Astrocyte of the cerebellum (primary cell): ENCODE results near the gene GCN1.

ENCODE experiments used
- DNase-seq: peaks from one replicate; pipeline ENCODE4 v3.0.0-alpha.2; 2011; ENCODE audit warnings: low read depth
- H3K4me3 ChIP-seq: 2 replicates; pipeline ENCODE4 v1.5.1; 2011; ENCODE audit warnings: mild to moderate bottlenecking, low read depth, low read length, moderate library complexity
- in situ Hi-C: cut with HindIII; loops from 2 replicates; pipeline ENCODE4 v1.10.0; 2017; ENCODE audit warnings: low sequenced_read_pairs
- TF ChIP-seq, protein P1 (sequence below): IDR thresholded peaks from 2 replicates; pipeline ENCODE4 v1.5.1; 2012; ENCODE audit warnings: low read length, low read depth, moderate library complexity, mild to moderate bottlenecking; ENCODE audit errors: missing control alignments

The GCN1 gene

DNA sequence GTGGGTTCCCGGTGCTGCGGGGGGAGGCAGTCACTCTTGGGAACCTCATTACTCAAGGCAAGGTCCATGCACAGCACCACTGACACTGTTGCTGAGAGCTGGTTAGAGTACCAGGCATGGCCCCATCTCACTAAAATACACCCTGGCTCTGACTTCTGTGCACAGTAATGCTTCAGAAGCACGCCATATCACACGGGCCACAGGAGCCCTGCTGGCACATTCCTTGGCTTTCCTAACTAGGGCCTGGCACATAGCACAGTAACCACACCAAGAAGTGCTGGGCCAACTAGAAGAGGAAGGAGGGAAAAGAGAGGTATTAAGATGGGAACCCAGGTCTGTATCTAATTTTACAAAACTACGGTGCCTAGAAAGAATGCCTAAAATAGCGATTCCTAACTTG is 64.5 kb downstream of the GCN1 start:
- no peak overlapping the region for H3K4me3 ChIP-seq
- TF ChIP-seq, protein P1, sequence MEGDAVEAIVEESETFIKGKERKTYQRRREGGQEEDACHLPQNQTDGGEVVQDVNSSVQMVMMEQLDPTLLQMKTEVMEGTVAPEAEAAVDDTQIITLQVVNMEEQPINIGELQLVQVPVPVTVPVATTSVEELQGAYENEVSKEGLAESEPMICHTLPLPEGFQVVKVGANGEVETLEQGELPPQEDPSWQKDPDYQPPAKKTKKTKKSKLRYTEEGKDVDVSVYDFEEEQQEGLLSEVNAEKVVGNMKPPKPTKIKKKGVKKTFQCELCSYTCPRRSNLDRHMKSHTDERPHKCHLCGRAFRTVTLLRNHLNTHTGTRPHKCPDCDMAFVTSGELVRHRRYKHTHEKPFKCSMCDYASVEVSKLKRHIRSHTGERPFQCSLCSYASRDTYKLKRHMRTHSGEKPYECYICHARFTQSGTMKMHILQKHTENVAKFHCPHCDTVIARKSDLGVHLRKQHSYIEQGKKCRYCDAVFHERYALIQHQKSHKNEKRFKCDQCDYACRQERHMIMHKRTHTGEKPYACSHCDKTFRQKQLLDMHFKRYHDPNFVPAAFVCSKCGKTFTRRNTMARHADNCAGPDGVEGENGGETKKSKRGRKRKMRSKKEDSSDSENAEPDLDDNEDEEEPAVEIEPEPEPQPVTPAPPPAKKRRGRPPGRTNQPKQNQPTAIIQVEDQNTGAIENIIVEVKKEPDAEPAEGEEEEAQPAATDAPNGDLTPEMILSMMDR = no peak
- no peak for DNase-seq
- in situ Hi-C loops = no loop called here

DNA sequence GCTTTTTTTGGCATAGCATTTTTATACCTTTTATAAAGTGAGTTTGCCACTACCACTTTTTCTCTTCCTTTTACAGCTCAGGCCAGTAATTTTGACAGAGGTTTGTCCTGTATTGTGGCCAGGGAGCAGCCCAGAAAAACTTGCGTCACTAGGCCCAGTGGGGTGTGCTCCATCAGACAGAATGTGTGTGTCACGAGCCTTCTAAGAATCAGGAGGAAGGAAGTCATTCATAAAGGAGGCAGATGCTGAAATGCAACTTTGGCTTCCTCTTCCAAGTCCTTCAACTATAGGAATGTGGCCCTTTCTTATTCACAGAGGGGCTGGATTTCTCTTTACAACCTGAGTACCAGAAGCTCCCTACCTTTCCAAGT is 67.9 kb downstream of the GCN1 start:
- DNase-seq = no peak
- in situ Hi-C loops = no loop called here
- H3K4me3 ChIP-seq = no peak overlapping the region
- TF ChIP-seq, protein P1 = no peak

DNA sequence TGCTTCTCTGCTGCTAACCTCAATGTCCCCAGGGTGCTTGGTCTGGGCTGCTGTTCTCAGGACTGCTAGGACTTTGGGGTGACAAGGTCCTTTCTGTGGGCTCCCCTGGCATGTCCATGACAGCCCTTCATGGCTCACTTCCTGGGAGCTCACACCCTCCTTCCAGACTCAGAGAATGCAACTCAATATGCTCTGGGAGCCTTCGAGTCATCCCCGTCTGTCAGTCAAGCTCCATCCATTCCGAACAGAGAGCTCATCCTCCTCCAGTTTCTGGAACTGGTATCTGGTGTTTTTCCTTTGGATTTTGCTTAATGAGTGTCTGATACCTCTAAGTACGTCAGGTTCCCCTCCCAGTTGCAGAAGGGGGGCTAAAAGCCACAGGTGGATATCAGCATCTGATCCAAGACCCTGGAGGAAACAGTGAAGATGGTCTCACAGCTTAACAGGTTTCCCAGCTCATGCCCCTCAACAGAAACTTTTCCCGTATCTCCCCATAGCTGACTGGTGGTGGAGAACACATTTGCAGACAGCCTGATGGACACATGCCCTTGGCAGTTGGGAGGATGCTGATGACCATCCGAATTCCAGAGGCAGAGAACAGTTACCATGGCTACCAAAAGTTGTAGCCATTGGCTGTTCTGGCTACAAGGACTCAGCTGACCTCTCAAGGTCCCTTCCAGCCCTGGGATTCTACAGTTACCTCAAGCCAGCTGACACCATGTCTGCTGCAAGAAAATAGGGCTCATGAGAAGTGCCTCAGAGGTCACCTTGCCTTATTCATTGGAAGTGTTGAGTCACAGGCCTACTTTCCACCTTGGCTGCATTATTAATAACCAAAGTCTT is 68.5 kb downstream of the GCN1 start:
- in situ Hi-C loops = no loop called here
- DNase-seq = no peak
- TF ChIP-seq, protein P1 = no peak
- H3K4me3 ChIP-seq = no peak overlapping the region

DNA sequence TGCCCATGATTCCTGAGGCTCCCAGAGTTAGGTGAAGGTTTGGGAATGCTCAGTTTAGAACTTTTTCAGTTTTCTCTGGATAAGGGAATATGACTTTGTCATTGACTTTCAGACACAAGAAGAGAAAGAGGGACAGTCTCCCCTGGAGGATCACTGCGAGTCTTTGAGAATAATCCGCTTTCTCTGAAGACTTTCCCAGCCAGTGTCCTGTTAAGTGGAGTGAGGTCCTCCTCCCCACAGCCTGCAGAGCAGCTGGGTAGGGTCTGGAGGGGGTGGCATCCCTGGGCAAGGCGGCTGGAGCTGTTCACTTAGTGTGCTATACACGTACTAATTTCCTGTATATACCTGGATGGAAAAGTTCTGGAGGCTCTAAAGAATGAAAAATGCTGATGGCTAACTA is 69.5 kb downstream of the GCN1 start:
- TF ChIP-seq, protein P1 = no peak
- in situ Hi-C loops = no loop called here
- H3K4me3 ChIP-seq = no peak overlapping the region
- DNase-seq = no peak

DNA sequence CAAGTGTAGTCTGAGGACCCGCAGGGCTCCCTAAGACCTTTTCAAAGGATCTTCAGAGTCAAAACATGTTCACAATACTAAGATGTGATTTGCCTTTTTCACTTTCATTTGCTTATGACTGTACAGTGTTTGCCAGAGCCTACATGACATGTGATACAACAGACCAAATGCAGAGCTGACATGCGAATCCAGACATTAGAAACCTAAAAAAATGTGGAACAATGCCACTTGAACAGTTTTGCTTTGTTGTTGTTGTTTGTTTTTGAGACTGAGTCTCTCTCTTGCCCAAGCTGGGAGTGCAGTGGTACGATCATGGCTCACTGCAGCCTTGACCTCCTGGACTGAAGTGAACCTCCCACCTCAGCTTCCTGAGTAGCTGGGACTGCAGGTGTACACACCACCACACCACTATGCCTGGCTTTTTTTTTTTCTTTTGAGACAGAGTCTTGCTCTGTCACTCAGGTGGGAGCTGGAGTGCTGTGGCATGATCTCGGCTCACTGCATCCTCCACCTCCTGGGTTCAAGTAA is 72.7 kb downstream of the GCN1 start:
- in situ Hi-C loops = no loop called here
- H3K4me3 ChIP-seq = no peak overlapping the region
- DNase-seq = no peak
- TF ChIP-seq, protein P1 = no peak

DNA sequence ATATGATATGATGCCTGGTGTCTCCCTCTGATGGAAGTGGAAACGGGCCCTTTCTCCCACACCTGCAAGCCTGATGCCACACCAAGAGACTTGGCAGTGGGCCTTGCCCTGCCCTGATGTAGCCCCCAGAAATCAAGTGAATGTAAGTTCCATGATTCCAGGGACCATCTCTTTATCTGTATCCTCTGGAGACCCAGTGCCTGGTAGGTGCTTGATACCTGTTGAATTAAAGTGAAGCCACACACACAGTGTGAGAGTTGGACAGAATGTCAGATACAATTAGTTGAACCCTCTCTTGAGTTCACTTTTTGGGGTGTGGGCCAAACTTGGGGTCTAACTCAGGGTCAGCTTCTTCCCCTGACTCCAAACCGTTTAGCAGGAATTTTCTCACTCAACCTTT is 73.2 kb downstream of the GCN1 start:
- H3K4me3 ChIP-seq = no peak overlapping the region
- in situ Hi-C loops = no loop called here
- TF ChIP-seq, protein P1 = no peak
- no peak for DNase-seq
